ENCODE data around the gene SLC38A7.

Gene SLC38A7

DNA sequence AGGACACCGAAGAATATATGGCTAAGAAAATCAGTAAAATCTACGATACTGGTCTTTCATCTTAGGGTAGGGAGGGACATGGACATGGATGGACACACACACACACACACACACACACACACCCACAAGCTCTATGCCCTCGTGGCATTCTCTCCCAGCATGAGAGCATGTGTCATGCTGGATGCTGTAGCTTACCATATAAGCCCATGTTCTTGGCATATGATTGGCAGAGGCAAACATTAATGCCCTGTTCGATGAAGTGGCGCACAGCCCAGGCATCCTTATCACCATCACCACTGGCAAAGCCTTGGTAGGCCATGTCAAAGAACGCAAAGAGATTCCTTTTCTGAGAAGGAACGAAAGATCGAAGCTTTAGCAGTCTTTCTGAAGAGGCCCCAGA, 31.9 kb upstream of the SLC38A7 start:
- Histone ChIP-seq H3K9ac (ENCODE audit: low read length) (no peak overlapping the region), H3K27ac (ENCODE audit: low read depth, low read length) (no peak overlapping the region), H3K79me2 (ENCODE audit: insufficient read depth, low read length) (peaks cover 6% of the 10 kb centered on the region), H3K36me3 (ENCODE audit: low read length) (peaks cover 50% of the 10 kb centered on the region), H3K9me3 (ENCODE audit: insufficient read depth, low read length) (no peaks in the 10 kb centered on the region), H2AFZ (ENCODE audit: low read depth, low read length, severe bottlenecking) (no peak overlapping the region), H3F3A (ENCODE audit: insufficient read depth) (no peaks in the 10 kb centered on the region), H3K27me3 (ENCODE audit: low read length) (no peaks in the 10 kb centered on the region), H3K4me2 (ENCODE audit: low read depth, low read length, poor library complexity, severe bottlenecking) (no peak overlapping the region), H3K4me3 (ENCODE audit: insufficient read depth, low read length, poor library complexity, severe bottlenecking) (no peak overlapping the region), H4K20me1 (ENCODE audit: low read depth, low read length) (no peaks in the 10 kb centered on the region), H3K9me2 (replicated peaks; ENCODE audit: insufficient read depth, low read length) (no peaks in the 10 kb centered on the region)
- TF ChIP-seq, protein P1, sequence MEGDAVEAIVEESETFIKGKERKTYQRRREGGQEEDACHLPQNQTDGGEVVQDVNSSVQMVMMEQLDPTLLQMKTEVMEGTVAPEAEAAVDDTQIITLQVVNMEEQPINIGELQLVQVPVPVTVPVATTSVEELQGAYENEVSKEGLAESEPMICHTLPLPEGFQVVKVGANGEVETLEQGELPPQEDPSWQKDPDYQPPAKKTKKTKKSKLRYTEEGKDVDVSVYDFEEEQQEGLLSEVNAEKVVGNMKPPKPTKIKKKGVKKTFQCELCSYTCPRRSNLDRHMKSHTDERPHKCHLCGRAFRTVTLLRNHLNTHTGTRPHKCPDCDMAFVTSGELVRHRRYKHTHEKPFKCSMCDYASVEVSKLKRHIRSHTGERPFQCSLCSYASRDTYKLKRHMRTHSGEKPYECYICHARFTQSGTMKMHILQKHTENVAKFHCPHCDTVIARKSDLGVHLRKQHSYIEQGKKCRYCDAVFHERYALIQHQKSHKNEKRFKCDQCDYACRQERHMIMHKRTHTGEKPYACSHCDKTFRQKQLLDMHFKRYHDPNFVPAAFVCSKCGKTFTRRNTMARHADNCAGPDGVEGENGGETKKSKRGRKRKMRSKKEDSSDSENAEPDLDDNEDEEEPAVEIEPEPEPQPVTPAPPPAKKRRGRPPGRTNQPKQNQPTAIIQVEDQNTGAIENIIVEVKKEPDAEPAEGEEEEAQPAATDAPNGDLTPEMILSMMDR (IDR thresholded peaks at IDR 0.05; ENCODE audit: insufficient read depth, low read length, poor library complexity, severe bottlenecking), result no peak
- TF ChIP-seq EZH2phosphoT487 (conservative IDR thresholded peaks at IDR 0.05; ENCODE audit: low read length), result no peak

DNA sequence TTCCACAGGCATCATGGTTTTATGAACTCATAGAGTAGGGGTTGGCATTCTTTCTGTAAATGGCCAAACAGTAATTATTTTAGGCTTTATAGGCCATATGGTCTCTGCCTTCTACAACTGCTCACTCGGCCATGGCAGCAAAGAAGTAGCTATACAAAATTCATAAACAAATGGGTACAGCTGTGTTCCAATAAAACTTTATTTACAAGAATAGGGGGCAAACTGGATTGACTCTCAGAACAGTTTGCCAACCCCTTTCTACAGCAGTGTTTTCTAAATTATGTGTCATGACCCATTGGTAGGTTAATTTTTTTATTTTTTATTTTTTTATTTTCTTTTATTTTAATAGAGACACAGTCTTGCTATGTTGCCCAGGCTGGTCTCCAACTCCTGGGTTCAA, 29.2 kb upstream of the SLC38A7 start:
- Histone ChIP-seq H3K27ac (ENCODE audit: low read depth, low read length) (no peak overlapping the region), H4K20me1 (ENCODE audit: low read depth, low read length) (no peaks in the 10 kb centered on the region), H3K9ac (ENCODE audit: low read length) (no peak overlapping the region), H3F3A (ENCODE audit: insufficient read depth) (no peaks in the 10 kb centered on the region), H3K36me3 (ENCODE audit: low read length) (peaks cover 36% of the 10 kb centered on the region), H3K4me3 (ENCODE audit: insufficient read depth, low read length, poor library complexity, severe bottlenecking) (no peak overlapping the region), H3K4me2 (ENCODE audit: low read depth, low read length, poor library complexity, severe bottlenecking) (no peak overlapping the region), H3K79me2 (ENCODE audit: insufficient read depth, low read length) (peaks cover 6% of the 10 kb centered on the region; the same call in 1 of the 2 replicates), H3K9me3 (ENCODE audit: insufficient read depth, low read length) (no peaks in the 10 kb centered on the region), H3K27me3 (ENCODE audit: low read length) (no peaks in the 10 kb centered on the region), H2AFZ (ENCODE audit: low read depth, low read length, severe bottlenecking) (no peak overlapping the region), H3K9me2 (replicated peaks; ENCODE audit: insufficient read depth, low read length) (no peaks in the 10 kb centered on the region)
- TF ChIP-seq EZH2phosphoT487 (conservative IDR thresholded peaks at IDR 0.05; ENCODE audit: low read length), result no peak
- TF ChIP-seq, protein P1 (IDR thresholded peaks at IDR 0.05; ENCODE audit: insufficient read depth, low read length, poor library complexity, severe bottlenecking), result no peak

DNA sequence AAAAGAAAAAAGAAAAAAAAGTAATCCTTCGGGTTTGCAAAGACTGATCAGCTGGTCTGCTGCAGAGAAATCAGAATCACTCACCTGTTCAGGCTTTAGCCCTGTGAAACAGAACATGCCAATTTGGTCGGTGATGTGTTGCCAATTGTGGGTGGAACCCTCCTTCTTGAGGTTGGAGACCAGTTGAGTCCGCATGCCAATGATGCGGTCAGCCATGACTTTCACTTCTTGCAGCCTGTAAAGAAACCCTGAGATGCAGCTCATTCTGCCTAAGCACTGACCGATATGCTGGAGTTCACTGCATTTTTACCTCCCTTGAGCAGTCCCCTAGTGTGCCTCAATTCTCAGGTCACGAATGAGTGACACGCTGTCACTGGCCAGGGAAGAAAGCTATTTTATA, 24.8 kb upstream of the SLC38A7 start:
- no peaks in the 10 kb centered on the region for H3K9me2 ChIP-seq (replicated peaks; ENCODE audit: insufficient read depth, low read length)
- no peak overlapping the region for H2AFZ ChIP-seq (ENCODE audit: low read depth, low read length, severe bottlenecking)
- no peaks in the 10 kb centered on the region for H3K27me3 ChIP-seq (ENCODE audit: low read length)
- H3K9me3 ChIP-seq (ENCODE audit: insufficient read depth, low read length), result no peaks in the 10 kb centered on the region
- no peak overlapping the region for H3K9ac ChIP-seq (ENCODE audit: low read length)
- H3K4me2 ChIP-seq (ENCODE audit: low read depth, low read length, poor library complexity, severe bottlenecking), result no peak overlapping the region
- peaks cover 13% of the 10 kb centered on the region; the same call in 1 of the 2 replicates for H3K36me3 ChIP-seq (ENCODE audit: low read length)
- no peaks in the 10 kb centered on the region for H3K79me2 ChIP-seq (ENCODE audit: insufficient read depth, low read length)
- H3K4me3 ChIP-seq (ENCODE audit: insufficient read depth, low read length, poor library complexity, severe bottlenecking), result no peak overlapping the region
- no peaks in the 10 kb centered on the region for H4K20me1 ChIP-seq (ENCODE audit: low read depth, low read length)
- no peak for TF ChIP-seq EZH2phosphoT487 (conservative IDR thresholded peaks at IDR 0.05; ENCODE audit: low read length)
- TF ChIP-seq, protein P1 (IDR thresholded peaks at IDR 0.05; ENCODE audit: insufficient read depth, low read length, poor library complexity, severe bottlenecking), result no peak
- H3K27ac ChIP-seq (ENCODE audit: low read depth, low read length), result no peak overlapping the region
- H3F3A ChIP-seq (ENCODE audit: insufficient read depth), result no peaks in the 10 kb centered on the region
